Neural cell (in vitro differentiated cells): ENCODE results near the gene MPPED2. TPM values are rescaled to one million over a fixed set of nuclear protein-coding genes. Genes with fewer than 3 reads are reported as not detected.

ENCODE experiments used
- H2AFZ ChIP-seq: fragments of 200-600, 300-800 bp; sonication (generic), shearing (Covaris generic); 2 replicates; pipeline ENCODE4 v1.6.0; 2014; ENCODE audit warnings: low read depth, mild to moderate bottlenecking, antibody characterized with exemption, low read length, moderate library complexity
- H3F3A ChIP-seq: fragments of 200-600 bp; shearing (Covaris generic); 2 replicates; pipeline ENCODE4 v1.6.1; 2016; ENCODE audit warnings: mild to moderate bottlenecking, moderate library complexity, mixed read lengths, antibody characterized with exemption, low read length; ENCODE audit not compliant: insufficient read depth, poor library complexity, severe bottlenecking
- H3K27ac ChIP-seq: fragments of 200-600, 300-800 bp; sonication (generic), shearing (Covaris generic); 2 replicates; pipeline ENCODE4 v1.5.1; 2014; ENCODE audit warnings: mild to moderate bottlenecking, low read length, moderate library complexity
- H3K27me3 ChIP-seq: fragments of 300-800, 200-600 bp; sonication (generic), shearing (Covaris generic); 2 replicates; pipeline ENCODE4 v1.6.0; 2014; ENCODE audit warnings: mild to moderate bottlenecking, low read depth, low read length, moderate library complexity; ENCODE audit not compliant: insufficient read depth
- H3K36me3 ChIP-seq: fragments of 300-800, 200-600 bp; sonication (generic), shearing (Covaris generic); 2 replicates; pipeline ENCODE4 v1.5.1; 2014; ENCODE audit warnings: mild to moderate bottlenecking, antibody characterized with exemption, low read length, moderate library complexity; ENCODE audit not compliant: insufficient read depth
- H3K4me2 ChIP-seq: fragments of 300-800, 200-600 bp; sonication (generic), shearing (Covaris generic); 2 replicates; pipeline ENCODE4 v1.6.0; 2014; ENCODE audit warnings: mild to moderate bottlenecking, low read length
- H3K4me3 ChIP-seq: fragments of 300-800, 200-600 bp; sonication (generic), shearing (Covaris generic); 2 replicates; pipeline ENCODE4 v1.5.1; 2014; ENCODE audit warnings: mild to moderate bottlenecking, low read length, moderate library complexity
- H3K79me2 ChIP-seq: fragments of 200-600 bp; shearing (Covaris generic); replicated peaks from 2 replicates; pipeline ENCODE4 v1.6.0; 2014; ENCODE audit warnings: mild to moderate bottlenecking, low read length, moderate library complexity; ENCODE audit not compliant: insufficient read depth
- H3K9ac ChIP-seq: fragments of 300-800, 200-600 bp; sonication (generic), shearing (Covaris generic); 2 replicates; pipeline ENCODE4 v1.6.1; 2016; ENCODE audit warnings: mild to moderate bottlenecking, low read length, mixed read lengths
- H3K9me2 ChIP-seq: fragments of 200-600 bp; shearing (Covaris generic); 2 replicates; pipeline ENCODE4 v1.6.1; 2016; ENCODE audit warnings: mild to moderate bottlenecking, low read length, mixed read lengths; ENCODE audit not compliant: insufficient read depth
- H3K9me3 ChIP-seq: fragments of 200-600, 300-800 bp; sonication (generic), shearing (Covaris generic); 2 replicates; pipeline ENCODE4 v1.6.1; 2016; ENCODE audit warnings: mild to moderate bottlenecking, mixed run types, low read length, moderate library complexity, mixed read lengths
- H4K20me1 ChIP-seq: fragments of 200-600 bp; shearing (Covaris generic); 2 replicates; pipeline ENCODE4 v1.6.1; 2016; ENCODE audit warnings: mild to moderate bottlenecking, mixed run types; ENCODE audit not compliant: insufficient read depth
- EP300 ChIP-seq: fragments of 450-650 bp; conservative IDR thresholded peaks from 2 replicates; pipeline ENCODE4 v1.6.1; 2014; ENCODE audit warnings: antibody characterized with exemption, mild to moderate bottlenecking, moderate library complexity; ENCODE audit not compliant: poor library complexity, severe bottlenecking
- EZH2 ChIP-seq: fragments of 200-600, 300-800 bp; shearing (Covaris generic), sonication (generic); IDR thresholded peaks from 2 replicates; pipeline ENCODE4 v1.6.1; 2014; ENCODE audit warnings: antibody characterized with exemption, low read length, borderline replicate concordance, mild to moderate bottlenecking; ENCODE audit not compliant: insufficient read depth, poor library complexity, severe bottlenecking
- MXI1 ChIP-seq: fragments of 450-650 bp; conservative IDR thresholded peaks from 2 replicates; pipeline ENCODE4 v1.6.1; 2014; ENCODE audit warnings: antibody characterized with exemption, mild to moderate bottlenecking; ENCODE audit not compliant: poor library complexity, severe bottlenecking
- POLR2AphosphoS5 ChIP-seq: IDR thresholded peaks from 2 replicates; pipeline ENCODE4 v1.6.1; 2012
- RAD21 ChIP-seq: fragments of 450-650 bp; conservative IDR thresholded peaks from 2 replicates; pipeline ENCODE4 v1.6.1; 2014; ENCODE audit warnings: antibody characterized with exemption, mild to moderate bottlenecking, moderate library complexity
- SMC3 ChIP-seq: fragments of 450-650 bp; conservative IDR thresholded peaks from 2 replicates; pipeline ENCODE4 v1.6.1; 2014; ENCODE audit warnings: antibody characterized with exemption, mild to moderate bottlenecking, moderate library complexity; ENCODE audit not compliant: poor library complexity
- TAF1 ChIP-seq: IDR thresholded peaks from 2 replicates; pipeline ENCODE4 v1.6.1; 2012; ENCODE audit warnings: low read depth
- polyA plus RNA-seq: library from polyadenylated mRNA; depleted of rRNA; stranded (reverse); fragments of >200 nt; gene quantifications from 2 replicates; pipeline ENCODE4 v1.2.3, GENCODE V29; 2014
- TF ChIP-seq, protein P1 (sequence below): IDR thresholded peaks from 2 replicates; pipeline ENCODE4 v1.6.1; 2012; ENCODE audit warnings: borderline replicate concordance
- TF ChIP-seq, protein P2 (sequence below): fragments of 450-650 bp; IDR thresholded peaks from 2 replicates; pipeline ENCODE4 v1.5.1; 2014; ENCODE audit warnings: antibody characterized with exemption, mild to moderate bottlenecking, moderate library complexity; ENCODE audit not compliant: poor library complexity, severe bottlenecking

Gene MPPED2
- polyA plus RNA-seq, 1 donor from 2014 or later = 99.7 TPM

DNA sequence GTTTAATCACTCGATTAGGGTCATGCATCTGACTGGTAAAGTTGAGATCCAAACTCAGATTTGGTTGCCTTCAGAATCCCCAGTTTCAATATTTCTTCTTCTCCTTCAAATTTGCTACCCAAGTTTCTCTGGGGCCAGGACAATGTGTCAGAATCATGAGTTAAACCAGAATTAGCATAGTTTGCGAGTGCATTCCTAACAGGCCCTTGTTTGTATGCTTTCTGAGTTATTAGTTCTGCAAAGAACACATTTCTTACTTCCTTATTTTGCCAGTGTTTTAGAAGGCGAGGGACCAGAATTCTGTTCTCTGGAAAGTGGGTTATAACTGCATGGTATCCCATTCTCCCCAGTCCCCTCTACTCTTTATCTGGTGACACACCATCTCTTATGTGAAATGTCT, 151.3 kb downstream of the MPPED2 start:
- no peak overlapping the region for H3K9ac ChIP-seq
- H4K20me1 ChIP-seq = no peaks in the 10 kb centered on the region
- H3F3A ChIP-seq = no peaks in the 10 kb centered on the region
- no peak overlapping the region for H2AFZ ChIP-seq
- H3K27me3 ChIP-seq = no peaks in the 10 kb centered on the region
- no peaks in the 10 kb centered on the region for H3K36me3 ChIP-seq
- no peak overlapping the region for H3K4me3 ChIP-seq
- H3K9me3 ChIP-seq = no peaks in the 10 kb centered on the region
- no peaks in the 10 kb centered on the region for H3K9me2 ChIP-seq
- H3K27ac ChIP-seq = no peak overlapping the region
- H3K4me2 ChIP-seq = no peak overlapping the region
- TF ChIP-seq SMC3 (no peak), EZH2 (no peak), EP300 (no peak), RAD21 (no peak), TAF1 (no peak), MXI1 (no peak), POLR2AphosphoS5 (no peak)
- TF ChIP-seq, protein P1, sequence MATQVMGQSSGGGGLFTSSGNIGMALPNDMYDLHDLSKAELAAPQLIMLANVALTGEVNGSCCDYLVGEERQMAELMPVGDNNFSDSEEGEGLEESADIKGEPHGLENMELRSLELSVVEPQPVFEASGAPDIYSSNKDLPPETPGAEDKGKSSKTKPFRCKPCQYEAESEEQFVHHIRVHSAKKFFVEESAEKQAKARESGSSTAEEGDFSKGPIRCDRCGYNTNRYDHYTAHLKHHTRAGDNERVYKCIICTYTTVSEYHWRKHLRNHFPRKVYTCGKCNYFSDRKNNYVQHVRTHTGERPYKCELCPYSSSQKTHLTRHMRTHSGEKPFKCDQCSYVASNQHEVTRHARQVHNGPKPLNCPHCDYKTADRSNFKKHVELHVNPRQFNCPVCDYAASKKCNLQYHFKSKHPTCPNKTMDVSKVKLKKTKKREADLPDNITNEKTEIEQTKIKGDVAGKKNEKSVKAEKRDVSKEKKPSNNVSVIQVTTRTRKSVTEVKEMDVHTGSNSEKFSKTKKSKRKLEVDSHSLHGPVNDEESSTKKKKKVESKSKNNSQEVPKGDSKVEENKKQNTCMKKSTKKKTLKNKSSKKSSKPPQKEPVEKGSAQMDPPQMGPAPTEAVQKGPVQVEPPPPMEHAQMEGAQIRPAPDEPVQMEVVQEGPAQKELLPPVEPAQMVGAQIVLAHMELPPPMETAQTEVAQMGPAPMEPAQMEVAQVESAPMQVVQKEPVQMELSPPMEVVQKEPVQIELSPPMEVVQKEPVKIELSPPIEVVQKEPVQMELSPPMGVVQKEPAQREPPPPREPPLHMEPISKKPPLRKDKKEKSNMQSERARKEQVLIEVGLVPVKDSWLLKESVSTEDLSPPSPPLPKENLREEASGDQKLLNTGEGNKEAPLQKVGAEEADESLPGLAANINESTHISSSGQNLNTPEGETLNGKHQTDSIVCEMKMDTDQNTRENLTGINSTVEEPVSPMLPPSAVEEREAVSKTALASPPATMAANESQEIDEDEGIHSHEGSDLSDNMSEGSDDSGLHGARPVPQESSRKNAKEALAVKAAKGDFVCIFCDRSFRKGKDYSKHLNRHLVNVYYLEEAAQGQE = no peak
- TF ChIP-seq, protein P2, sequence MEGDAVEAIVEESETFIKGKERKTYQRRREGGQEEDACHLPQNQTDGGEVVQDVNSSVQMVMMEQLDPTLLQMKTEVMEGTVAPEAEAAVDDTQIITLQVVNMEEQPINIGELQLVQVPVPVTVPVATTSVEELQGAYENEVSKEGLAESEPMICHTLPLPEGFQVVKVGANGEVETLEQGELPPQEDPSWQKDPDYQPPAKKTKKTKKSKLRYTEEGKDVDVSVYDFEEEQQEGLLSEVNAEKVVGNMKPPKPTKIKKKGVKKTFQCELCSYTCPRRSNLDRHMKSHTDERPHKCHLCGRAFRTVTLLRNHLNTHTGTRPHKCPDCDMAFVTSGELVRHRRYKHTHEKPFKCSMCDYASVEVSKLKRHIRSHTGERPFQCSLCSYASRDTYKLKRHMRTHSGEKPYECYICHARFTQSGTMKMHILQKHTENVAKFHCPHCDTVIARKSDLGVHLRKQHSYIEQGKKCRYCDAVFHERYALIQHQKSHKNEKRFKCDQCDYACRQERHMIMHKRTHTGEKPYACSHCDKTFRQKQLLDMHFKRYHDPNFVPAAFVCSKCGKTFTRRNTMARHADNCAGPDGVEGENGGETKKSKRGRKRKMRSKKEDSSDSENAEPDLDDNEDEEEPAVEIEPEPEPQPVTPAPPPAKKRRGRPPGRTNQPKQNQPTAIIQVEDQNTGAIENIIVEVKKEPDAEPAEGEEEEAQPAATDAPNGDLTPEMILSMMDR = no peak
- H3K79me2 ChIP-seq = no peaks in the 10 kb centered on the region

DNA sequence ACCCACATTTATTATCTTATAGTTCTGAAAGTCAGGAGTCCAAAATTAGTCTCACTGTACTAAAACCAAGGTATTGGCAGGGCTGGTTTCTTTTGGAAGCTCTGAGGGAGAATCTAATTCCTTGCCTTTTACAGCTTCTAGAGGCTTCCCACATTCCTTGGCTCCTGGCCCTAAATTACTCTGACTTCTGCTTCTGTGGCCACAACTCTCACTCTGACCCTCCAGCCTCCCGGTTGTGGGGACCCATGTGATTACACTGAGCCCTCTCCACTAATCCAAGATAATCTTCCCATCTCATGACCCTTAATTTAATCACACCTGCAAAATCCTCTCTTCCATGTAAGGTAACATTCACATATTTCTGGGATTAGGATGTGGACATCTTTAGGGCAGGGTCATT, 152.3 kb downstream of the MPPED2 start:
- Histone ChIP-seq H3K79me2 (peaks cover 3% of the 10 kb centered on the region), H3K4me2 (no peak overlapping the region), H2AFZ (no peak overlapping the region), H3K9me3 (no peaks in the 10 kb centered on the region), H3K27me3 (no peaks in the 10 kb centered on the region), H3K9me2 (no peaks in the 10 kb centered on the region), H4K20me1 (no peaks in the 10 kb centered on the region), H3K27ac (no peak overlapping the region), H3F3A (no peaks in the 10 kb centered on the region), H3K36me3 (no peaks in the 10 kb centered on the region), H3K9ac (no peak overlapping the region), H3K4me3 (no peak overlapping the region)
- TF ChIP-seq EZH2 (no peak), POLR2AphosphoS5 (no peak), SMC3 (no peak), EP300 (no peak), RAD21 (no peak), MXI1 (no peak), TAF1 (no peak)
- TF ChIP-seq, protein P1 = no peak
- TF ChIP-seq, protein P2 = no peak
